CD4-positive, alpha-beta T cell treated with Interleukin-6 for 4 hours (primary cell): ENCODE data around the gene CCL25.

Experiments
- DNase-seq: peaks from one replicate; pipeline ENCODE4 v3.0.0-alpha.2; 2020; ENCODE audit warnings: mixed read lengths

The CCL25 gene

GRCh38 chr19:8046569-8047165, 5.9 kb upstream of the CCL25 start:
- no peak for DNase-seq

- peak; percentile 90 for DNase-seq
These were observed 2.1 kb upstream of the CCL25 start for GRCh38 chr19:8050274-8051096.

DNA sequence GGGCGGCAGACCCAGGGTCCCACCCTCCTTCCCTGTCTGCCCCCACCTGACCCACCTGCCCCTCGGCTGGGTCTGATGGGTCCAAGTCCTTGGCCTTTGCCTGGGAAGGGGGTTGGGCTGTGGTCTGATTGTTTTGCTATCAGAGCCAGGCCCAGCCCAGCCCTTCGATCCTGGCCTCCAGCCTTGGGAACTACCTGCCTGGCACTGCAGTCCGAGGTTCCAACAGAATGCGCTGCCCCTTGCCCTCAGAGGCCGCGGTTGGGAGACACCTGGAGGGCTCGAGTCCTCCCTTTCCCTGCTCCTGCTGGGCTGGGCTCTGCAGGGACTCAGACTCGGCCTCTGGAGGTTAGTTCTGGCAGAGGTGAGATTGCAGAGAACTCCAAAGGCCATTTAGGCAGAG, 1.6 kb downstream of the CCL25 start:
- no peak for DNase-seq

DNA sequence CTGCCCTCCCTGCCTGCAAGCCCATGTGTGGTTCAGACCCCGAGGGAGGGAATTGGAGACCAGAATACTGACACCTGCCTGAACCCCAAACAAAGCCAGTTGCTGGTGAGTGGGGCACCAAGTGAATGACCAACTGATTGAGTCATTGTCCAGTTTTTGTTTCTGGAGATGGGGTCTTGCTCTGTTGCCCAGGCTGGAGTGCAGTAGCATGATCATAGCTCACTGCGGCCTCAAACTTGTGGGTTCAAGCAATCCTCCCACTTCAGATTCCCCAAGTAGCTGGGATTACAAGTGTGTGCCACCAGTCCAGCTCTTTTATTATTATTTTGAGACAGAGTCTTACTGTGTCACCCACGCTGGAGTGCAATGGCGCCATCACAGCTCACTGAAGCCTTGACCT, 4.0 kb downstream of the CCL25 start:
- DNase-seq: no peak

- DNase-seq: no peak
These were observed 5.1 kb downstream of the CCL25 start for GRCh38 chr19:8057545-8058270.

GRCh38 chr19:8064911-8065874, 12.6 kb downstream of the CCL25 start:
- no peak for DNase-seq

DNA sequence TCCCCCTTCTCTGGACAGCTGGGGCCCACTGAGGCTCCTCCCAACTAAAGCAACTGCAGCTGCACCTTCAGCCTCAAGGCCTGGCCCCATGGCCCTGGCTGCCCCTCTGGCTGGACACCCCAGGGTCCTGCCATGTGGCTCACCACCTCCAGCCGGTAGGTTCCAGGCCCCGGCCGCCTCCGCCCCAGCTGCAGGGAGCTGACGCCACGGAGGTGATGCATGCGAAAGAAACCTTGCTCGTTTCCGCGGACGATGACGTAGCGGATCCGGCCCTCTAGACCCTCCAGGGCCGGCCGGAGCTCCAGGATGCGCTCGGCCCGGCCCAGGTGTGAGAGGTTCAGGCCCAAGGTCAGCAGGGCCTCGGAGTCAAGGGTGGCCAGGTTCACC, 13.3 kb downstream of the CCL25 start:
- DNase-seq: no peak

GRCh38 chr19:8069096-8069973, 16.8 kb downstream of the CCL25 start:
- DNase-seq: no peak

GRCh38 chr19:8071912-8072311, 19.4 kb downstream of the CCL25 start:
- DNase-seq: no peak

- no peak for DNase-seq
These were observed 21.9 kb downstream of the CCL25 start for GRCh38 chr19:8074501-8074900.

GRCh38 chr19:8075158-8076074, 22.9 kb downstream of the CCL25 start:
- DNase-seq: no peak

DNA sequence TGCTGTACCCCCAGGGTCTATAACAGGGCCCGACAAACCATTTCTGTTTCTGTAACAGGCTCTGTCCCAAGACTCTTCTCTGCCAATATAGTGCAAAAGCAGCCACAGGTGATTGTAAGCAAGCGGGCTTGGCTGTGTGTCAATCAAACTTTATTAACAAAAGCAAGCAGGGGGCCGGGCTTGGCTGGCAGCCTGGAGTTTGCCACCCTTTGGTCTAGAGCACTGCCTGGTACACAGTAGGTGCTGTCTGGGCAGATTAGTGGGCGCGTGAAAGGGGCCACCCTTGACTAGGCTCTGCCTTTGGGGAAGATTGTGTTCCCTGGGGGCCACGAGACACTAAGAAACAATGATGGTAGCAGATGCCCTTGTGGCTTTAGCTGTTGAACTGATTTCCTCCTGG, 27.4 kb downstream of the CCL25 start:
- no peak for DNase-seq

DNA sequence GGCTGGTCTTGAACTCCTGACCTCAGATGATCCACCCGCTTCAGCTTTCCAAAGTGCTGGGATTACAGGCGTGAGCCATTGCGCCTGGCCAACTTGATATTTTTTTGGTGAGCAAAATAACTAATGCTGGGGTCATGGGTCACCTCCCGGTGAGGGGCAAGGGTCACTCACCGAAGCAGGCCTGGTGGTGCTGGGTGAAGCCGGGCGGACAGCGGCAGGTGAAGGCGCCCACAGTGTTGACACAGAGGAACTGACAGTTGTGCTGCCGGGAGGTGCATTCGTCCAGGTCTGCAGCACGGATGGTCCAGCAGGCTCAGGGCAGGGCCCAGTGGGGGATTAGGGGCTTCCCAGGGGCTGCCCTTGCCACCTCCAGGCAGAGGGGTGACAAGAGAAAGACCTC, 28.3 kb downstream of the CCL25 start:
- no peak for DNase-seq

DNA sequence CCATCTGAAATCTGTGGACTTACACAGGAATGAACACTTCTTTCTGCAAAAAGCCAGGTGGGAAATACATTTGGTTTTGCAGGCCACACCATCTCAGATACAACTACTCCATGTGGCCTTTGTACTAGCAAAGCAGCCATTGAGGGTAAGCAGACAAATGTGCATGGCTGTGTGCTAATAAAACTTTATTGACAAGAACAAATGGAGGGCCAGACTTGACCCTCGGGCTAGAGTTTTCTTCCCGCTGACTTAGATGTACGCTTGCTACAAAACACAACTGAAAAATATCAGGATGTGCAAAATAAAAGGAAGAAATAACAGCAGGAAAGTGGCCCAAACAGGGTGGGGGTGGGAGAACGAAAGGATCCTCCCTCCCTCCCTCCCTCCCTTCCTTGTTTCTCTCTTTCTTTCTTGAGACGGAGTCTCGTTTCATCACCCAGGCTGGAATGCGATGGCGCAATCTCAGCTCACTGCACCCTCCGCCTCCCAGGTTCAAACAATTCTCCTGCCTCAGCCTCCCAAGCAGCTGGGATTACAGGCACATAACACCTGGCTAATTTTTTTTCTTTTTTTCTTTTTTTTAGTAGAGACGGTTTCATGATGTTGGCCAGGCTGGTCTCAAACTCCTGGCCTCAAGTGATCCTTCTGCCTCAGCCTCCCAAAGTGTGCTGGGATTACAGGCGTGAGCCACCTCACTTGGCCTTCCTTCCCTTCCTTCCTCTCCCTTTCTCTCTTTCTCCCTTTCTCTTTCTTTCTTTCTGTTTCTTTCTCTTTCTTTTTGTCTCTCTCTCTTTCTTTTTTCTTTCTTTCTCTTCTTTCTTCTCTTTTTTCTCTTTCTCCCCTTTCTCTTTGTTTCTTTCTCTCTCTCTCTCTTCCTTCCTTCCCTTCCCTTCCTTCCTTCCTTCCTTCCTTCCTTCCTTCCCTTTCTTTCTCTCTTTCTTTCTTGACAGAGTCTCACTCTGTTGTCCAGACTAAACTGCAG, 29.3 kb downstream of the CCL25 start:
- no peak for DNase-seq

- DNase-seq: no peak
These were observed 30.6 kb downstream of the CCL25 start for GRCh38 chr19:8083141-8083540.

DNA sequence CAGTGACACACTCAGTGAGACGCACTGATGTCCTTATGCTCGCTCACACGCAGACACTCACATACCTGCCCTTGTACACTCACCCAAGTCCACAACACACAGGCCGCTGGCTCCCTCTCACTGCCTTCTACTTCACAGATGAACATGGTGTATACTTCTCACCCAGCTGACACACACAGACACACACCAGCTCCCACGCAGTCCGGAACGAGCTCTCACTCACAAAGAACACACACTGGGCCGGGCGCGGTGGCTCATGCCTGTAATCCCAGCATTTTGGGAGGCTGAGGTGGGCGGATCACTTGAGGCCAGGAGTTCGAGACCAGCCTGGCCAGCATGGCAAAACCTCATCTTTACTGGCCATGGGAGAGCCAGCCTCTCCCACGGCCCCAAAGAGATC, 31.6 kb downstream of the CCL25 start:
- DNase-seq: no peak

DNA sequence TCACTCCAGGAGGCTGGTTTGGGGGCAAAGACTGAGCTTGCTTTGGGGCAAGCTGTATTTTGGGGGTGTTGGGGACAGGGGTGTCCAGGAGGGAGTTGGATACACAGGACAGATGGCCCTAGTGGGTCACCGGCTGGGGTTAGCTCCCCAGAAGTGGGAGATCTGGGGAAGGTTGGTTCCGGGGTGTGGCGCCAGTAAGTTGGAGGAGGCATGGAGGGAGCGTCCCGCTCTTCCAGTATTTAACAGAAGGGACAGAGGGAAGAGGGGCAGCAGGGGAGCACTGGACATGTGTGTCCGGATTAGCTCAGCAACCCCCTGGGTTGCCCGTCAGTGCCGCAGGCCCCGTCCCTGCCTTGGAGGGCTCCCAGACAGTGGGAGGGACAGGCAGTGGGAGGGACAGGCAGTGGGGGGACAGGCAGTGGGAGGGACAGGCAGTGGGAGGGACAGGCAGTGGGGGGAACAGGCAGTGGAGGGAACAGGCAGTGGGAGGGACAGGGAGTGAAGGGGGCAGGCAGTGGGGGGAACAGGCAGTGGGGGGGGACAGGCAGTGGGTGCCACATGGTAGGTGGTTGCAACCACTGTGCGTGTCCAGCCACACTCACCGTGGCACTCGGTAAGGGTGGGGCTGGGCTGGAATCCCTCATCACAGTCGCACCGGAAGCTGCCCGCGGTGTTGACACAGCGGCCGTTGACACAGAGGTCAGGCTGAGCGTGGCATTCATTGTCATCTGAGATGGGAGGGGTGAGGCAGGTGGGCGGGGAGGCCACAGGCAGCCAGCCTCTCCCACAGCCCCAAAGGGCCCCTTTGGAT, 33.2 kb downstream of the CCL25 start:
- DNase-seq: no peak

- no peak for DNase-seq
These were observed 34.3 kb downstream of the CCL25 start for GRCh38 chr19:8086849-8087248.
